ENCODE results near the gene CHST10.

DNA sequence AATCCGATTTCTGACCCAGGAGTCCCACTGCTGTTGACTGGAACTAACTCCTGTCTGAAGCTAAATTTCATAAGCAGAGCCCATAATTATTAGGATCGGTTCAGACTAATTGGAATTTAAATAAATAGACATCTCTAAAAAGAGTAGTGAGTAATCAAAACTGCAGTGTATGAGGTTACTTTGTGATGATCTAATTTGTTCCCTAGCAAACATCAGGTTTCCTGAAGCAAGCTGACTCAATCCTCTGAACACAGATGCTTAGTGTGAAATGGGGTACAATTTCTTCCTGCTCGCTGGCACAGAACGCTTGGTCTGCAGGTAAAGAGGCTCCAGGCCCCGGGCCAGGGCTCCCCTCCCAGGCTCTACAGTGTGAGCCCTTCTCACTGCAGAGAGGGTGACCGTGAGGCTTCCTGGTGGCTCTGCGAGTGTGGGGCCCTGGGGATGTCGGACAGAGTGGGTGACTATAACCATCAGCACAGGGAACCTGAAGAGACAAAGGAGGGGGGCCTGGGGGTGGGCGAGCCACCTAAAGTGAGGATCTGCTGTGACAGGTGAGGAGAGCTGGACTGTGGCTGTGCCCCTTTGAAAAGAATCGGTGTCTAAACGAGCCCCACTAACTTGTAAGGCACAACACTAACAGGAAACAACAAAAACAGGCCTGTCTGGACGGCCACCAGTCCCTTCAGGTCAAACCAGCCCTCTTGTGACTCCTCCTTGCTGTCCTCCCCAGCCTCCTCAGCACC, 20.2 kb downstream of the CHST10 start:
- TF ChIP-seq, protein P1, sequence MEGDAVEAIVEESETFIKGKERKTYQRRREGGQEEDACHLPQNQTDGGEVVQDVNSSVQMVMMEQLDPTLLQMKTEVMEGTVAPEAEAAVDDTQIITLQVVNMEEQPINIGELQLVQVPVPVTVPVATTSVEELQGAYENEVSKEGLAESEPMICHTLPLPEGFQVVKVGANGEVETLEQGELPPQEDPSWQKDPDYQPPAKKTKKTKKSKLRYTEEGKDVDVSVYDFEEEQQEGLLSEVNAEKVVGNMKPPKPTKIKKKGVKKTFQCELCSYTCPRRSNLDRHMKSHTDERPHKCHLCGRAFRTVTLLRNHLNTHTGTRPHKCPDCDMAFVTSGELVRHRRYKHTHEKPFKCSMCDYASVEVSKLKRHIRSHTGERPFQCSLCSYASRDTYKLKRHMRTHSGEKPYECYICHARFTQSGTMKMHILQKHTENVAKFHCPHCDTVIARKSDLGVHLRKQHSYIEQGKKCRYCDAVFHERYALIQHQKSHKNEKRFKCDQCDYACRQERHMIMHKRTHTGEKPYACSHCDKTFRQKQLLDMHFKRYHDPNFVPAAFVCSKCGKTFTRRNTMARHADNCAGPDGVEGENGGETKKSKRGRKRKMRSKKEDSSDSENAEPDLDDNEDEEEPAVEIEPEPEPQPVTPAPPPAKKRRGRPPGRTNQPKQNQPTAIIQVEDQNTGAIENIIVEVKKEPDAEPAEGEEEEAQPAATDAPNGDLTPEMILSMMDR (IDR thresholded peaks at IDR 0.05) = no peak
- no peak for TF ChIP-seq POLR2A (IDR thresholded peaks at IDR 0.05)
